Measurements from ENCODE around the gene RUBCNL.

- TF ChIP-seq POLR2A (IDR thresholded peaks at IDR 0.05; ENCODE audit: low read depth, low read length) (no peak), POLR2AphosphoS5 (IDR thresholded peaks at IDR 0.05; ENCODE audit: low read depth, low read length) (no peak), TAF1 (IDR thresholded peaks at IDR 0.05; ENCODE audit: low read depth, low read length) (no peak)
Measured at GRCh38 chr13:46405457-46405856, 18.4 kb upstream of the RUBCNL start.

Measured in GM12891 (cell line).